ENCODE data around the gene DYRK1A.

DYRK1A gene

DNA sequence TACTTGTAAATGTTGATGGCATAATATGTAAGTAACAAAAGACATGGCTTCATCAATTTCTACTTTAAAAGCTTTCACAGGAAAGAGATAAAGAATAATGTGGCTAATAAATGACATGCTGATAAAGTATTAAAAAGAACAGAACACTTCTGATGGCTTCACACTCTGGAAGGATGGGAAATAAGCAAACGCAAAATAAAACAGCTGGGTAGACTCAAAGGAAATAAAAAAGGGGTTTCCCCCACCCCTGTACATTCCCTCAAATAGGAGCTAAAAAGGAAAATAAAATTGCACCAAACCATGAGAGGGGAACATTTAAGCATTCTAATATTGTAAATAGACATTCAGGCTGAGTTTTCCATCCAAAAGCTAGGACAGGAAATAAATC is 27.0 kb upstream of the DYRK1A start:
- Histone ChIP-seq H3K36me3 (ENCODE audit: low read depth) (no peaks in the 10 kb centered on the region), H3K27me3 (ENCODE audit: insufficient read depth, poor library complexity, severe bottlenecking) (no peaks in the 10 kb centered on the region), H3K9me3 (ENCODE audit: severe bottlenecking) (peaks cover 6% of the 10 kb centered on the region), H3K4me1 (ENCODE audit: insufficient read depth, poor library complexity, severe bottlenecking) (peaks cover 50% of the 10 kb centered on the region), H3K27ac (ENCODE audit: poor library complexity, severe bottlenecking) (peak overlapping the region; percentile 92), H3K4me3 (ENCODE audit: severe bottlenecking) (no peak overlapping the region)
- DNase-seq (ENCODE audit: low spot score) (no peak), ATAC-seq (ENCODE audit: low read depth) (no peak)
- TF ChIP-seq, protein P1, sequence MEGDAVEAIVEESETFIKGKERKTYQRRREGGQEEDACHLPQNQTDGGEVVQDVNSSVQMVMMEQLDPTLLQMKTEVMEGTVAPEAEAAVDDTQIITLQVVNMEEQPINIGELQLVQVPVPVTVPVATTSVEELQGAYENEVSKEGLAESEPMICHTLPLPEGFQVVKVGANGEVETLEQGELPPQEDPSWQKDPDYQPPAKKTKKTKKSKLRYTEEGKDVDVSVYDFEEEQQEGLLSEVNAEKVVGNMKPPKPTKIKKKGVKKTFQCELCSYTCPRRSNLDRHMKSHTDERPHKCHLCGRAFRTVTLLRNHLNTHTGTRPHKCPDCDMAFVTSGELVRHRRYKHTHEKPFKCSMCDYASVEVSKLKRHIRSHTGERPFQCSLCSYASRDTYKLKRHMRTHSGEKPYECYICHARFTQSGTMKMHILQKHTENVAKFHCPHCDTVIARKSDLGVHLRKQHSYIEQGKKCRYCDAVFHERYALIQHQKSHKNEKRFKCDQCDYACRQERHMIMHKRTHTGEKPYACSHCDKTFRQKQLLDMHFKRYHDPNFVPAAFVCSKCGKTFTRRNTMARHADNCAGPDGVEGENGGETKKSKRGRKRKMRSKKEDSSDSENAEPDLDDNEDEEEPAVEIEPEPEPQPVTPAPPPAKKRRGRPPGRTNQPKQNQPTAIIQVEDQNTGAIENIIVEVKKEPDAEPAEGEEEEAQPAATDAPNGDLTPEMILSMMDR (IDR thresholded peaks at IDR 0.05; ENCODE audit: poor library complexity, severe bottlenecking): no peak

DNA sequence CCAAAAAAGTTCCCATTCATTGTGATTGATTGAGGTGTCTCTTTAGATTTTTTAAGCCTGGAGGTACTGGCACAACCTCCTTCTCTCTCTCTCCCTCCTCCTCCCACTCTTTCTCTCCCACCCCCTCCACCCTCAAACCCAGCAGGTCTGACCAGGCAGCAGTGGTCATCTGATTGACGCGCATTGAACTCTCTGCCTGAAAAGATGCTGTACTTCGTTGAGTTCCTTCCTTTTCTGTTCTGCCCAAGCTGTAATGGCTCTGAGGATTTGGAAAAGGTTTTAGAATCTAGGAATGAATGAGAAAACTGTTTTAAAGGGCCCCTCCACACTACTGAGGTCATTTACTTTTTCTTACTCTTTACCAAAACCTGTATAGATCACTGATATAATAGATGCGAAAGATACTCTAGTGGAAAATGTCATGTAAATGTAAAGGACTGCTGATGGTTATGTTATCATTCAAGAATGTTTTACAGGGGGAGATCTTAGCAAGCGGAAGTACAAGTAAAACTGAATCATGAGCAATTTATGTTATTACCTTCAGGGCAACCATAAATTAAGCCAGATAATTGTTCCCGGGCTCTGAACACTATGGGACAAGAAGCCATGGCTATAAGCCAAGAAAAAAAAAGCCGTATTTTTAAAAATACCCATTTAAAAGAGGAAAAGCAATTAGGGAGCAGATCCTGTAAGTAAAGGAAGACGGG is 25.2 kb upstream of the DYRK1A start:
- Histone ChIP-seq H3K36me3 (ENCODE audit: low read depth) (no peaks in the 10 kb centered on the region), H3K27ac (ENCODE audit: poor library complexity, severe bottlenecking) (peak overlapping the region; percentile 92), H3K27me3 (ENCODE audit: insufficient read depth, poor library complexity, severe bottlenecking) (no peaks in the 10 kb centered on the region), H3K9me3 (ENCODE audit: severe bottlenecking) (peaks cover 6% of the 10 kb centered on the region), H3K4me3 (ENCODE audit: severe bottlenecking) (no peak overlapping the region), H3K4me1 (ENCODE audit: insufficient read depth, poor library complexity, severe bottlenecking) (peaks cover 50% of the 10 kb centered on the region)
- peak; percentile 53 for ATAC-seq (ENCODE audit: low read depth)
- DNase-seq (ENCODE audit: low spot score): no peak
- TF ChIP-seq, protein P1 (IDR thresholded peaks at IDR 0.05; ENCODE audit: poor library complexity, severe bottlenecking): no peak

GRCh38 chr21:37342046-37342632 is 24.4 kb upstream of the DYRK1A start:
- Histone ChIP-seq H3K27me3 (ENCODE audit: insufficient read depth, poor library complexity, severe bottlenecking) (no peaks in the 10 kb centered on the region), H3K9me3 (ENCODE audit: severe bottlenecking) (peaks cover 6% of the 10 kb centered on the region), H3K4me3 (ENCODE audit: severe bottlenecking) (no peak overlapping the region), H3K27ac (ENCODE audit: poor library complexity, severe bottlenecking) (peak overlapping the region; percentile 92), H3K36me3 (ENCODE audit: low read depth) (no peaks in the 10 kb centered on the region), H3K4me1 (ENCODE audit: insufficient read depth, poor library complexity, severe bottlenecking) (peaks cover 50% of the 10 kb centered on the region)
- TF ChIP-seq, protein P1 (IDR thresholded peaks at IDR 0.05; ENCODE audit: poor library complexity, severe bottlenecking): no peak
- ATAC-seq (ENCODE audit: low read depth) (peak; percentile 23; the same call in 1 of the 3 replicates), DNase-seq (ENCODE audit: low spot score) (no peak)

DNA sequence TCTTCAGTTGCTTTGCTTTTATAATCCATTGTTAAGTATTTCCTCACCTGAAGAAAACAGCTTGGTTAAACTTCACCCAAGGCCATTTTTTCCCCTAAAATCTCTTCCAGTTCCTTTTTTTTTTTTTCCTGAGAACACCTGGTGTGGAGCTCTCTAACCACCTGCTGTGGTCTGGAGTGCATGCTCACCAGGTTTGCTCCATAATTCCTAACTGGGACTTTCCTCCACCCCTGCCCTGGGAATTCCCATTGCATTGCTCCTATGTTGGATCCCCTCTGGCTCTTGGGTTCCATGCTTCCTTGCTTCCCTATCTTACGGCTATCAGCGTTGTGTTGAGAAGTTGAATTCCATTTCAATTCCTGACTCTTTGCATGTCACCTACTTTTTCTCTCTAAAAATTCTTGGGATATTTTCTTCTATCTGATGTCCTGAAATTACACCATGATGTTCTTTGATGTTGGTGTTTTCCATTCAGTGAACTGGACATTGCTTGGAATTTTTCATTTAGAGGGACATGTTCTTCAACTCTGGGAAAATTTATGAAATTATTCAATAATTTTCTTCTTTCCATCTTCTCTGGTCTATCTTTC is 19.6 kb upstream of the DYRK1A start:
- no peak overlapping the region for H3K27ac ChIP-seq (ENCODE audit: poor library complexity, severe bottlenecking)
- H3K4me1 ChIP-seq (ENCODE audit: insufficient read depth, poor library complexity, severe bottlenecking): peaks cover 6% of the 10 kb centered on the region
- no peak overlapping the region for H3K4me3 ChIP-seq (ENCODE audit: severe bottlenecking)
- peaks cover 16% of the 10 kb centered on the region for H3K9me3 ChIP-seq (ENCODE audit: severe bottlenecking)
- H3K36me3 ChIP-seq (ENCODE audit: low read depth): no peaks in the 10 kb centered on the region
- H3K27me3 ChIP-seq (ENCODE audit: insufficient read depth, poor library complexity, severe bottlenecking): no peaks in the 10 kb centered on the region
- DNase-seq (ENCODE audit: low spot score): no peak
- TF ChIP-seq, protein P1 (IDR thresholded peaks at IDR 0.05; ENCODE audit: poor library complexity, severe bottlenecking): no peak
- no peak for ATAC-seq (ENCODE audit: low read depth)

All from RWPE2 (cell line).